ENCODE data around the gene RBFOX2.

Gene RBFOX2

GRCh38 chr22:35971456-35972119 lies 57.0 kb downstream of the RBFOX2 start:
- Histone ChIP-seq H3K4me3 (peak overlapping the region; percentile 77), H3K27ac (peak overlapping the region; percentile 100), H3K9ac (ENCODE audit: insufficient read length) (peak overlapping the region; percentile 76), H3K36me3 (ENCODE audit: insufficient read depth, low read length) (0 out of 2 replicates have a peak, but pooled peaks cover 3% of the 10 kb centered on the region), H3K9me3 (ENCODE audit: low read depth, low read length) (no peaks in the 10 kb centered on the region)
- TF ChIP-seq EZH2 (IDR thresholded peaks at IDR 0.05), result no peak
- peak; percentile 99 for TF ChIP-seq FOXP2 (optimal IDR thresholded peaks at IDR 0.05; ENCODE audit: control extremely low read depth, extremely low read length, insufficient read depth)
- TF ChIP-seq POLR2AphosphoS5 (IDR thresholded peaks at IDR 0.05; ENCODE audit: borderline replicate concordance, low read depth, low read length), result peak; percentile 71
- peak; percentile 99 for DNase-seq (ENCODE audit: low read depth, low spot score)

- DNase-seq (ENCODE audit: low read depth, low spot score), result no peak
- TF ChIP-seq FOXP2 (optimal IDR thresholded peaks at IDR 0.05; ENCODE audit: control extremely low read depth, extremely low read length, insufficient read depth) (no peak), POLR2AphosphoS5 (IDR thresholded peaks at IDR 0.05; ENCODE audit: borderline replicate concordance, low read depth, low read length) (no peak), EZH2 (IDR thresholded peaks at IDR 0.05) (no peak)
- peak overlapping the region; percentile 100 for H3K27ac ChIP-seq
- peak overlapping the region; percentile 54 for H3K9ac ChIP-seq (ENCODE audit: insufficient read length)
- H3K9me3 ChIP-seq (ENCODE audit: low read depth, low read length), result no peaks in the 10 kb centered on the region
- 0 out of 2 replicates have a peak, but pooled peaks cover 3% of the 10 kb centered on the region for H3K36me3 ChIP-seq (ENCODE audit: insufficient read depth, low read length)
- H3K4me3 ChIP-seq, result peak overlapping the region; percentile 77
These were observed 57.8 kb downstream of the RBFOX2 start for GRCh38 chr22:35970616-35971455.

GRCh38 chr22:35967046-35967397 lies 61.6 kb downstream of the RBFOX2 start:
- TF ChIP-seq POLR2AphosphoS5 (IDR thresholded peaks at IDR 0.05; ENCODE audit: borderline replicate concordance, low read depth, low read length) (no peak), EZH2 (IDR thresholded peaks at IDR 0.05) (no peak), FOXP2 (optimal IDR thresholded peaks at IDR 0.05; ENCODE audit: control extremely low read depth, extremely low read length, insufficient read depth) (no peak)
- Histone ChIP-seq H3K9ac (ENCODE audit: insufficient read length) (no peak overlapping the region), H3K4me3 (no peak overlapping the region), H3K27ac (no peak overlapping the region), H3K36me3 (ENCODE audit: insufficient read depth, low read length) (0 out of 2 replicates have a peak, but pooled peaks cover 7% of the 10 kb centered on the region), H3K9me3 (ENCODE audit: low read depth, low read length) (no peaks in the 10 kb centered on the region; the same call in 1 of the 2 replicates)
- no peak for DNase-seq (ENCODE audit: low read depth, low spot score)

GRCh38 chr22:35966314-35967045 lies 62.1 kb downstream of the RBFOX2 start:
- Histone ChIP-seq H3K9me3 (ENCODE audit: low read depth, low read length) (no peaks in the 10 kb centered on the region; the same call in 1 of the 2 replicates), H3K36me3 (ENCODE audit: insufficient read depth, low read length) (0 out of 2 replicates have a peak, but pooled peaks cover 7% of the 10 kb centered on the region), H3K4me3 (0 out of 2 replicates have a peak overlapping the region, but pooled peaks have one; percentile 6), H3K9ac (ENCODE audit: insufficient read length) (no peak overlapping the region), H3K27ac (peak overlapping the region; percentile 42)
- DNase-seq (ENCODE audit: low read depth, low spot score), result no peak
- TF ChIP-seq FOXP2 (optimal IDR thresholded peaks at IDR 0.05; ENCODE audit: control extremely low read depth, extremely low read length, insufficient read depth) (no peak), EZH2 (IDR thresholded peaks at IDR 0.05) (no peak)

- TF ChIP-seq EZH2 (IDR thresholded peaks at IDR 0.05), result no peak
- TF ChIP-seq FOXP2 (optimal IDR thresholded peaks at IDR 0.05; ENCODE audit: control extremely low read depth, extremely low read length, insufficient read depth), result no peak
- TF ChIP-seq POLR2AphosphoS5 (IDR thresholded peaks at IDR 0.05; ENCODE audit: borderline replicate concordance, low read depth, low read length), result no peak
- 0 out of 2 replicates have a peak, but pooled peaks cover 7% of the 10 kb centered on the region for H3K36me3 ChIP-seq (ENCODE audit: insufficient read depth, low read length)
- no peak for DNase-seq (ENCODE audit: low read depth, low spot score)
- no peak overlapping the region for H3K27ac ChIP-seq
- no peak overlapping the region for H3K9ac ChIP-seq (ENCODE audit: insufficient read length)
- H3K4me3 ChIP-seq, result no peak overlapping the region
- H3K9me3 ChIP-seq (ENCODE audit: low read depth, low read length), result no peaks in the 10 kb centered on the region; the same call in 1 of the 2 replicates
These were observed 65.3 kb downstream of the RBFOX2 start for GRCh38 chr22:35963237-35963810.

- Histone ChIP-seq H3K9me3 (ENCODE audit: low read depth, low read length) (no peaks in the 10 kb centered on the region; the same call in 1 of the 2 replicates), H3K36me3 (ENCODE audit: insufficient read depth, low read length) (0 out of 2 replicates have a peak, but pooled peaks cover 4% of the 10 kb centered on the region), H3K27ac (peak overlapping the region; percentile 57; the same call in 1 of the 2 replicates), H3K9ac (ENCODE audit: insufficient read length) (no peak overlapping the region), H3K4me3 (peak overlapping the region; percentile 19; the same call in 1 of the 2 replicates)
- TF ChIP-seq POLR2AphosphoS5 (IDR thresholded peaks at IDR 0.05; ENCODE audit: borderline replicate concordance, low read depth, low read length) (no peak), EZH2 (IDR thresholded peaks at IDR 0.05) (no peak), FOXP2 (optimal IDR thresholded peaks at IDR 0.05; ENCODE audit: control extremely low read depth, extremely low read length, insufficient read depth) (no peak)
- DNase-seq (ENCODE audit: low read depth, low spot score), result no peak
These were observed 66.9 kb downstream of the RBFOX2 start for GRCh38 chr22:35961480-35962295.

- peak overlapping the region; percentile 57; the same call in 1 of the 2 replicates for H3K27ac ChIP-seq
- no peak overlapping the region for H3K9ac ChIP-seq (ENCODE audit: insufficient read length)
These were observed 67.8 kb downstream of the RBFOX2 start for GRCh38 chr22:35960854-35961253.

More at GRCh38 chr22:35960854-35961253, 67.8 kb downstream of the RBFOX2 start:
- no peak for DNase-seq (ENCODE audit: low read depth, low spot score)
- no peak overlapping the region for H3K4me3 ChIP-seq
- TF ChIP-seq EZH2 (IDR thresholded peaks at IDR 0.05) (no peak), FOXP2 (optimal IDR thresholded peaks at IDR 0.05; ENCODE audit: control extremely low read depth, extremely low read length, insufficient read depth) (no peak), POLR2AphosphoS5 (IDR thresholded peaks at IDR 0.05; ENCODE audit: borderline replicate concordance, low read depth, low read length) (no peak)
- H3K9me3 ChIP-seq (ENCODE audit: low read depth, low read length), result no peaks in the 10 kb centered on the region; the same call in 1 of the 2 replicates
- H3K36me3 ChIP-seq (ENCODE audit: insufficient read depth, low read length), result 0 out of 2 replicates have a peak, but pooled peaks cover 4% of the 10 kb centered on the region

Measured in SK-N-MC (cell line).